Trophoblast cell (in vitro differentiated cells and primary cell): ENCODE data around the gene ZNHIT1.
A peak's percentile ranks its signal among the peaks of the same experiment; 100 is the strongest.

Source experiments
- DNase-seq, 2 donors: peaks; one replicate each; pipeline ENCODE4 v3.0.0-alpha.2; 2016
- H2AFZ ChIP-seq: 2 replicates; pipeline ENCODE4 v1.6.1; 2013; ENCODE audit warnings: low read length, moderate library complexity, mild to moderate bottlenecking; ENCODE audit not compliant: insufficient read depth, poor library complexity
- H2AK5ac ChIP-seq: 2 replicates; pipeline ENCODE4 v1.6.1; 2013; ENCODE audit warnings: mild to moderate bottlenecking, low read length
- H2BK120ac ChIP-seq: 2 replicates; pipeline ENCODE4 v1.6.1; 2013; ENCODE audit warnings: low read length, mild to moderate bottlenecking, moderate library complexity; ENCODE audit not compliant: insufficient read depth, poor library complexity
- H2BK12ac ChIP-seq: 2 replicates; pipeline ENCODE4 v1.6.1; 2013; ENCODE audit warnings: mild to moderate bottlenecking, low read length, moderate library complexity
- H2BK5ac ChIP-seq: 2 replicates; pipeline ENCODE4 v1.6.1; 2013; ENCODE audit warnings: low read length, low read depth, moderate library complexity, mild to moderate bottlenecking; ENCODE audit not compliant: poor library complexity
- H3K14ac ChIP-seq: 2 replicates; pipeline ENCODE4 v1.6.1; 2013; ENCODE audit warnings: mild to moderate bottlenecking, low read length
- H3K18ac ChIP-seq: 2 replicates; pipeline ENCODE4 v1.6.1; 2013; ENCODE audit warnings: mild to moderate bottlenecking, low read length
- H3K23ac ChIP-seq: 2 replicates; pipeline ENCODE4 v1.6.1; 2013; ENCODE audit warnings: low read length
- H3K27ac ChIP-seq: 2 replicates; pipeline ENCODE4 v1.5.1; 2013; ENCODE audit warnings: low read depth, mild to moderate bottlenecking, inconsistent platforms, low read length, moderate library complexity
- H3K27me3 ChIP-seq: 2 replicates; pipeline ENCODE4 v1.6.1; 2013; ENCODE audit warnings: inconsistent platforms, mild to moderate bottlenecking, low read length, moderate library complexity; ENCODE audit not compliant: insufficient read depth
- H3K36me3 ChIP-seq, 2 experiments: 1 replicate in 1 of 2; 2 replicates in 1 of 2; pipeline ENCODE4 v1.6.1; 2013; ENCODE audit warnings: low read length in 2 of 2, mild to moderate bottlenecking in 2 of 2, moderate library complexity in 1 of 2; ENCODE audit not compliant: insufficient read depth in 2 of 2, control insufficient read depth in 1 of 2
- H3K4ac ChIP-seq: 2 replicates; pipeline ENCODE4 v1.6.1; 2013; ENCODE audit warnings: low read depth, mild to moderate bottlenecking, low read length, moderate library complexity
- H3K4me1 ChIP-seq, 2 experiments: 1 replicate in 1 of 2; 2 replicates in 1 of 2; pipeline ENCODE4 v1.6.1; 2013; ENCODE audit warnings: low read length in 2 of 2, mild to moderate bottlenecking in 2 of 2, moderate library complexity in 1 of 2; ENCODE audit not compliant: insufficient read depth in 2 of 2, control insufficient read depth in 1 of 2
- H3K4me2 ChIP-seq: 2 replicates; pipeline ENCODE4 v1.6.1; 2013; ENCODE audit warnings: inconsistent platforms, mild to moderate bottlenecking, low read length, moderate library complexity
- H3K4me3 ChIP-seq: 2 replicates; pipeline ENCODE4 v1.5.1; 2013; ENCODE audit warnings: mild to moderate bottlenecking, low read depth, low read length, inconsistent platforms
- H3K79me1 ChIP-seq: one replicate; pipeline ENCODE4 v1.6.1; 2013; ENCODE audit warnings: low read length
- H3K79me2 ChIP-seq: 2 replicates; pipeline ENCODE4 v1.6.1; 2013; ENCODE audit warnings: low read length, mild to moderate bottlenecking; ENCODE audit not compliant: control insufficient read depth, insufficient read depth, poor library complexity
- H3K9ac ChIP-seq: 2 replicates; pipeline ENCODE4 v1.6.1; 2013; ENCODE audit warnings: mild to moderate bottlenecking, low read length
- H3K9me3 ChIP-seq: 2 replicates; pipeline ENCODE4 v1.6.1; 2013; ENCODE audit warnings: low read depth, mild to moderate bottlenecking, control low read depth, inconsistent platforms, low read length; ENCODE audit not compliant: insufficient read depth
- H4K12ac ChIP-seq: 2 replicates; pipeline ENCODE4 v1.6.1; 2013; ENCODE audit warnings: low read depth, mild to moderate bottlenecking, low read length, moderate library complexity
- H4K8ac ChIP-seq: 2 replicates; pipeline ENCODE4 v1.6.1; 2013; ENCODE audit warnings: low read depth, mild to moderate bottlenecking, low read length, moderate library complexity
- H4K91ac ChIP-seq: one replicate; pipeline ENCODE4 v1.6.1; 2013; ENCODE audit warnings: low read depth, mild to moderate bottlenecking, low read length, moderate library complexity
- WGBS: extraction: QIAGEN DNeasy Blood & Tissue Kit; methylation state at CpG from one replicate; pipeline ENCODE4 v1.1.7; 2013; ENCODE audit warnings: missing lambda C conversion rate; ENCODE audit not compliant: insufficient read length, insufficient coverage; ENCODE audit errors: extremely low coverage; 5-methylcytosine and 5-hydroxymethylcytosine counted together

Gene ZNHIT1

GRCh38 chr7:101223528-101223927, 5.6 kb downstream of the ZNHIT1 start:
- Histone ChIP-seq H2AFZ (no peak overlapping the region), H3K79me1 (no peaks in the 10 kb centered on the region), H3K4me3 (peak overlapping the region; percentile 41), H3K18ac (no peak overlapping the region), H3K4me1 (peaks cover 2 to 5% of the 10 kb centered on the region in 2 experiments), H3K4me2 (no peak overlapping the region), H3K27ac (no peak overlapping the region), H3K9ac (no peak overlapping the region), H3K27me3 (no peaks in the 10 kb centered on the region), H2AK5ac (no peak overlapping the region), H2BK12ac (no peak overlapping the region), H3K23ac (no peak overlapping the region), H4K91ac (no peak overlapping the region), H3K79me2 (peaks cover 1% of the 10 kb centered on the region), H3K14ac (no peak overlapping the region), H4K12ac (no peak overlapping the region), H4K8ac (no peak overlapping the region), H2BK120ac (no peak overlapping the region), H3K9me3 (peaks cover 1% of the 10 kb centered on the region), H3K4ac (no peak overlapping the region), H2BK5ac (no peak overlapping the region), H3K36me3 (peaks cover 22 to 31% of the 10 kb centered on the region in 2 experiments)
- DNase-seq = no peak
- no CpG with 5 or more reads among the region's 15 CpGs for WGBS

GRCh38 chr7:101225650-101226049, 7.7 kb downstream of the ZNHIT1 start:
- H3K27ac ChIP-seq = no peak overlapping the region
- no peak overlapping the region for H2BK12ac ChIP-seq
- H3K4ac ChIP-seq = no peak overlapping the region
- WGBS = no CpG with 5 or more reads among the region's 6 CpGs
- H3K18ac ChIP-seq = no peak overlapping the region
- no peak overlapping the region for H2AFZ ChIP-seq
- H3K36me3 ChIP-seq = peaks cover 25 to 34% of the 10 kb centered on the region in 2 experiments
- no peak overlapping the region for H2BK120ac ChIP-seq
- no peak overlapping the region for H3K23ac ChIP-seq
- no peak overlapping the region for H3K9ac ChIP-seq
- no peak overlapping the region for H3K14ac ChIP-seq
- no peaks in the 10 kb centered on the region for H3K27me3 ChIP-seq
- H3K9me3 ChIP-seq = peaks cover 1% of the 10 kb centered on the region
- no peaks in the 10 kb centered on the region for H3K4me1 ChIP-seq
- no peak overlapping the region for H4K12ac ChIP-seq
- H3K79me1 ChIP-seq = no peaks in the 10 kb centered on the region
- no peak overlapping the region for H3K4me2 ChIP-seq
- H2BK5ac ChIP-seq = no peak overlapping the region
- DNase-seq = no peak
- no peak overlapping the region for H3K4me3 ChIP-seq
- no peak overlapping the region for H2AK5ac ChIP-seq
- H4K91ac ChIP-seq = no peak overlapping the region
- no peaks in the 10 kb centered on the region for H3K79me2 ChIP-seq
- H4K8ac ChIP-seq = no peak overlapping the region

- Histone ChIP-seq H3K18ac (no peak overlapping the region), H2BK12ac (no peak overlapping the region), H3K79me2 (no peaks in the 10 kb centered on the region), H3K14ac (no peak overlapping the region), H4K12ac (no peak overlapping the region), H2BK5ac (no peak overlapping the region), H3K23ac (no peak overlapping the region), H2AK5ac (no peak overlapping the region), H3K4me1 (peaks cover 3 to 4% of the 10 kb centered on the region in 2 experiments), H3K4me2 (no peak overlapping the region), H3K36me3 (peaks cover 25 to 34% of the 10 kb centered on the region in 2 experiments), H2AFZ (no peak overlapping the region), H3K9me3 (peaks cover 1% of the 10 kb centered on the region), H3K79me1 (no peaks in the 10 kb centered on the region), H4K8ac (no peak overlapping the region), H3K9ac (no peak overlapping the region), H3K4me3 (no peak overlapping the region), H3K27ac (no peak overlapping the region), H4K91ac (no peak overlapping the region), H2BK120ac (no peak overlapping the region), H3K4ac (no peak overlapping the region), H3K27me3 (no peaks in the 10 kb centered on the region)
- DNase-seq = no peak
- no CpG with 5 or more reads among the region's 9 CpGs for WGBS
Observed at GRCh38 chr7:101226721-101227120, 8.8 kb downstream of the ZNHIT1 start.

- Histone ChIP-seq H3K79me1 (peaks cover 7% of the 10 kb centered on the region), H3K4ac (no peak overlapping the region), H3K4me3 (no peak overlapping the region), H4K91ac (peak overlapping the region; percentile 87), H3K18ac (peak overlapping the region; percentile 15), H3K9me3 (no peaks in the 10 kb centered on the region), H4K12ac (peak overlapping the region; percentile 35), H2BK5ac (no peak overlapping the region), H3K14ac (no peak overlapping the region), H3K79me2 (no peaks in the 10 kb centered on the region), H2AFZ (peak overlapping the region; percentile 20), H3K27ac (peak overlapping the region; percentile 44), H2BK12ac (no peak overlapping the region), H3K9ac (no peak overlapping the region), H2BK120ac (no peak overlapping the region), H3K4me1 (peaks cover 6 to 10% of the 10 kb centered on the region in 2 experiments), H3K27me3 (no peaks in the 10 kb centered on the region), H3K36me3 (peaks cover 7 to 19% of the 10 kb centered on the region in 2 experiments), H2AK5ac (peak overlapping the region; percentile 26), H3K23ac (no peak overlapping the region), H4K8ac (peak overlapping the region; percentile 75), H3K4me2 (peak overlapping the region; percentile 92)
- WGBS = no CpG with 5 or more reads among the region's 7 CpGs
- peak in 1 of 2 donors; percentile 51 for DNase-seq
Observed at GRCh38 chr7:101231644-101232043, 13.7 kb downstream of the ZNHIT1 start.
